ENCODE measurements around the gene STPG1. TPM values are rescaled to one million over a fixed set of nuclear protein-coding genes. Genes with fewer than 3 reads are reported as not detected.

STPG1 gene
- polyA plus RNA-seq, 1 donor (not counting 4 experiments of a cell fraction or from before 2014, with no cell fraction given): 16.6 TPM

- H3K27me3 ChIP-seq (ENCODE audit: control insufficient read depth, extremely low read depth, insufficient read depth, low read length): no peaks in the 10 kb centered on the region
- TF ChIP-seq CTCF (optimal IDR thresholded peaks at IDR 0.05 in 1 of 3, IDR thresholded peaks at IDR 0.05 in 1 of 3, conservative IDR thresholded peaks at IDR 0.05 in 1 of 3; ENCODE audit: extremely low read depth in 1 of 3, insufficient read depth in 2 of 3, low read length in 3 of 3) (no peak), EZH2 (IDR thresholded peaks at IDR 0.05; ENCODE audit: low read length) (no peak)
- FAIRE-seq (no peak), DNase-seq (ENCODE audit: low read depth, low spot score) (no peak)
- no peak overlapping the region for H3K27ac ChIP-seq (ENCODE audit: control insufficient read depth, insufficient read depth, low read length)
- no peaks in the 10 kb centered on the region for H3K9me1 ChIP-seq (ENCODE audit: control insufficient read depth, extremely low read depth, insufficient read depth, low read length)
- no peaks in the 10 kb centered on the region for H3K79me2 ChIP-seq (ENCODE audit: control insufficient read depth, insufficient read depth, low read length)
- H3K4me2 ChIP-seq (ENCODE audit: control insufficient read depth, extremely low read depth, insufficient read depth, low read depth, low read length): no peak overlapping the region
- H3K9ac ChIP-seq (ENCODE audit: control insufficient read depth, extremely low read depth, insufficient read depth, low read length): no peak overlapping the region
- H3K4me3 ChIP-seq (ENCODE audit: control insufficient read depth in 2 of 3, extremely low read depth in 1 of 3, insufficient read depth in 2 of 3, low read depth in 1 of 3, low read length in 3 of 3): no peak overlapping the region
- no peaks in the 10 kb centered on the region for H3K9me3 ChIP-seq (ENCODE audit: control insufficient read depth, low read depth, low read length)
- H4K20me1 ChIP-seq (ENCODE audit: control insufficient read depth, extremely low read depth, insufficient read depth, low read length): no peaks in the 10 kb centered on the region
- dilution Hi-C loops (cut with MboI; ENCODE audit: extremely low pct_ligation_motif_present, low sequenced_read_pairs): no loop called here
- H2AFZ ChIP-seq (ENCODE audit: control insufficient read depth, low read length): no peak overlapping the region
- peaks cover 36% of the 10 kb centered on the region for H3K4me1 ChIP-seq (ENCODE audit: control insufficient read depth, extremely low read depth, insufficient read depth, low read length)
- H3K36me3 ChIP-seq (ENCODE audit: control insufficient read depth in 2 of 2, extremely low read depth in 1 of 2, insufficient read depth in 2 of 2, low read length in 2 of 2): peaks cover 3 to 9% of the 10 kb centered on the region in 2 experiments
These were observed 46.9 kb downstream of the STPG1 start for GRCh38 chr1:24366707-24367106.

- no peaks in the 10 kb centered on the region for H4K20me1 ChIP-seq (ENCODE audit: control insufficient read depth, extremely low read depth, insufficient read depth, low read length)
- no peaks in the 10 kb centered on the region for H3K9me3 ChIP-seq (ENCODE audit: control insufficient read depth, low read depth, low read length)
- peak overlapping the region; percentile 92 for H3K27ac ChIP-seq (ENCODE audit: control insufficient read depth, insufficient read depth, low read length)
- H3K36me3 ChIP-seq (ENCODE audit: control insufficient read depth in 2 of 2, extremely low read depth in 1 of 2, insufficient read depth in 2 of 2, low read length in 2 of 2): peaks cover 3 to 9% of the 10 kb centered on the region in 2 experiments
- FAIRE-seq (peak; percentile 98), DNase-seq (ENCODE audit: low read depth, low spot score) (peak; percentile 83)
- no peaks in the 10 kb centered on the region for H3K79me2 ChIP-seq (ENCODE audit: control insufficient read depth, insufficient read depth, low read length)
- H3K9me1 ChIP-seq (ENCODE audit: control insufficient read depth, extremely low read depth, insufficient read depth, low read length): no peaks in the 10 kb centered on the region
- dilution Hi-C loops (cut with MboI; ENCODE audit: extremely low pct_ligation_motif_present, low sequenced_read_pairs): no loop called here
- no peak overlapping the region for H2AFZ ChIP-seq (ENCODE audit: control insufficient read depth, low read length)
- peak overlapping the region; percentile 58 for H3K9ac ChIP-seq (ENCODE audit: control insufficient read depth, extremely low read depth, insufficient read depth, low read length)
- peak overlapping the region; percentile 74 for H3K4me2 ChIP-seq (ENCODE audit: control insufficient read depth, extremely low read depth, insufficient read depth, low read depth, low read length)
- H3K4me3 ChIP-seq (ENCODE audit: control insufficient read depth in 2 of 3, extremely low read depth in 1 of 3, insufficient read depth in 2 of 3, low read depth in 1 of 3, low read length in 3 of 3): peak overlapping the region in 1 of 3 experiments; percentile 34
- no peaks in the 10 kb centered on the region for H3K27me3 ChIP-seq (ENCODE audit: control insufficient read depth, extremely low read depth, insufficient read depth, low read length)
- no peak for TF ChIP-seq CTCF (optimal IDR thresholded peaks at IDR 0.05 in 1 of 3, IDR thresholded peaks at IDR 0.05 in 1 of 3, conservative IDR thresholded peaks at IDR 0.05 in 1 of 3; ENCODE audit: extremely low read depth in 1 of 3, insufficient read depth in 2 of 3, low read length in 3 of 3)
- TF ChIP-seq EZH2 (IDR thresholded peaks at IDR 0.05; ENCODE audit: low read length): no peak
- H3K4me1 ChIP-seq (ENCODE audit: control insufficient read depth, extremely low read depth, insufficient read depth, low read length): peaks cover 36% of the 10 kb centered on the region
These were observed 48.5 kb downstream of the STPG1 start for GRCh38 chr1:24364975-24365678.
